GM12878 (cell line): ENCODE data around the gene NFKBIB.

Source experiments
- CTCF ChIP-seq, 3 experiments: IDR thresholded peaks in 2 of 3; conservative IDR thresholded peaks in 1 of 3; 2 replicates each; pipeline ENCODE4 v1.5.1; 2011; ENCODE audit warnings: low read depth in 3 of 3, low read length in 3 of 3, mild to moderate bottlenecking in 3 of 3, control low read depth in 2 of 3, moderate library complexity in 2 of 3, inconsistent platforms in 1 of 3, mixed read lengths in 1 of 3; ENCODE audit not compliant: control insufficient read depth in 2 of 3, insufficient read depth in 1 of 3; ENCODE audit errors: extremely low read depth in 1 of 3
- GABPA ChIP-seq: IDR thresholded peaks from 2 replicates; pipeline ENCODE4 v1.6.1; 2014; ENCODE audit warnings: antibody characterized with exemption, low read depth, mild to moderate bottlenecking, inconsistent platforms
- KDM1A ChIP-seq: fragments of 200-600 bp; sonication (generic); IDR thresholded peaks from 2 replicates; pipeline ENCODE4 v1.6.1; 2016; ENCODE audit warnings: borderline replicate concordance
- MXI1 ChIP-seq: fragments of 150-350 bp; IDR thresholded peaks from 2 replicates; pipeline ENCODE4 v1.6.1; 2011; ENCODE audit warnings: low read depth, mild to moderate bottlenecking, inconsistent platforms, low read length, improper control_type of control experiment
- SIX5 ChIP-seq: IDR thresholded peaks from 2 replicates; pipeline ENCODE4 v1.6.1; 2011; ENCODE audit warnings: mild to moderate bottlenecking, low read depth, low read length, moderate library complexity; ENCODE audit not compliant: severe bottlenecking
- TF ChIP-seq, protein P1 (sequence below): fragments of 450-650 bp; conservative IDR thresholded peaks from 2 replicates; pipeline ENCODE4 v1.6.1; 2017; ENCODE audit warnings: mild to moderate bottlenecking, moderate library complexity

DNA sequence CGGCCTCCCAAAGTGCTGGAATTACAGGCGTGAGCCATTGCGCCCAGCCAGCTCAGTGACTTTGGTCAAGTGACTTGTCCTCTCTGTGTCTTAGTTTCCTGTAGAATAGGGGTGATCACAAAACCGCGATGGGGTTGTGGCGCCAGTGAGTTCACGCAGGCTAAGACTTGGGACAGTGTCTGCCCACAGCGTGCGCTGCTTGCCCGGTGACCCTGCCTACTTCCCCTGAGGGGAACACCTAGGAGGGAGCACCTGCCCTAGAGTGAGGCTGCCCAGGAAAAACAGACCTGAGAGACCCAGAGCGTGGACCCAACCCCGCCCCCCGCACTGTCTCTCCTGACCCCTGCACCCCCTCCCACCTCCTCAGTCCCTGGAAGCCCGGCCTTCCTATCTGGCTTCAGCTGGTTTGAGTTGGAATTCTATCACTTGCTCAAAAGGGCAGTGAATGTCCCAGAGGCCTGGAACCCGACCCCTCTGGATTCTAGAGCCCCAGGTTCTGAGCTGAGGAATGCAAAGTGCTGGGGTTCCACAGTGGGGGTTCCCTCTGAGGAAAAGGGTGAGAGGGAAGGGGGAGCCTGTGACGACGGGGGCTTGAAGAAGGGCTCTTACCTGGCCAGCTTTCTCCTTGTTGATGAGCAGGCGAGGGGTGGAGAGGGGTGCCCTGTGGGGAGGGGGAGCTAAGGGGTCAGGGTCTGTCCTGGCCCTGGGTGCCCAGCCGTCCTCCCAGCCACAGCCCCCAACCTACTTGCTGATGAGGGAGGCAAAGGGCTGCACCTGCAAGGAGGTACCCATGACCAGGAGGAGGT is 19.5 kb upstream of the NFKBIB start:
- TF ChIP-seq MXI1 = no peak
- no peak for TF ChIP-seq CTCF (IDR thresholded peaks at IDR 0.05 in 2 of 3, conservative IDR thresholded peaks at IDR 0.05 in 1 of 3; ENCODE audit: control insufficient read depth in 2 of 3, extremely low read depth in 1 of 3, insufficient read depth in 1 of 3, low read depth in 3 of 3, low read length in 3 of 3)
- no peak for TF ChIP-seq KDM1A
- TF ChIP-seq GABPA = no peak
- TF ChIP-seq, protein P1, sequence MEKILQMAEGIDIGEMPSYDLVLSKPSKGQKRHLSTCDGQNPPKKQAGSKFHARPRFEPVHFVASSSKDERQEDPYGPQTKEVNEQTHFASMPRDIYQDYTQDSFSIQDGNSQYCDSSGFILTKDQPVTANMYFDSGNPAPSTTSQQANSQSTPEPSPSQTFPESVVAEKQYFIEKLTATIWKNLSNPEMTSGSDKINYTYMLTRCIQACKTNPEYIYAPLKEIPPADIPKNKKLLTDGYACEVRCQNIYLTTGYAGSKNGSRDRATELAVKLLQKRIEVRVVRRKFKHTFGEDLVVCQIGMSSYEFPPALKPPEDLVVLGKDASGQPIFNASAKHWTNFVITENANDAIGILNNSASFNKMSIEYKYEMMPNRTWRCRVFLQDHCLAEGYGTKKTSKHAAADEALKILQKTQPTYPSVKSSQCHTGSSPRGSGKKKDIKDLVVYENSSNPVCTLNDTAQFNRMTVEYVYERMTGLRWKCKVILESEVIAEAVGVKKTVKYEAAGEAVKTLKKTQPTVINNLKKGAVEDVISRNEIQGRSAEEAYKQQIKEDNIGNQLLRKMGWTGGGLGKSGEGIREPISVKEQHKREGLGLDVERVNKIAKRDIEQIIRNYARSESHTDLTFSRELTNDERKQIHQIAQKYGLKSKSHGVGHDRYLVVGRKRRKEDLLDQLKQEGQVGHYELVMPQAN = no peak
- TF ChIP-seq SIX5 = no peak
